Activated T-helper 2 cell treated with anti-CD3 and anti-CD28 coated beads, Interferon-gamma antibody, Interleukin-2, Interleukin-4, amounts not matched to agents 10 μg/mL and 5 μg/mL and 100 μg/mL, durations not matched to agents 14 hours and 24 hours and 36 hours (primary cell): ENCODE results near the gene C1orf122. TPM values are rescaled to one million over a fixed set of nuclear protein-coding genes. Genes with fewer than 3 reads are reported as not detected.

Experiments used
- DNase-seq: peaks from one replicate; pipeline ENCODE4 v3.0.0; 2021; ENCODE audit warnings: low spot score
- H3K27ac Mint-ChIP-seq: one replicate; pipeline ENCODE4 v1.8.0; 2021; ENCODE audit warnings: mixed read lengths
- H3K27me3 Mint-ChIP-seq: one replicate; pipeline ENCODE4 v1.8.0; 2021; ENCODE audit warnings: low read depth, mixed read lengths
- H3K36me3 Mint-ChIP-seq: one replicate; pipeline ENCODE4 v1.8.0; 2021; ENCODE audit warnings: low read depth, mixed read lengths
- H3K4me1 Mint-ChIP-seq: one replicate; pipeline ENCODE4 v1.8.0; 2021; ENCODE audit warnings: low read depth, mixed read lengths
- H3K4me3 Mint-ChIP-seq: one replicate; pipeline ENCODE4 v1.8.0; 2021; ENCODE audit warnings: low read depth, mild to moderate bottlenecking, moderate library complexity, mixed read lengths
- H3K9me3 Mint-ChIP-seq: one replicate; pipeline ENCODE4 v1.8.0; 2021; ENCODE audit warnings: mixed read lengths
- intact Hi-C: fragments of 100-400 bp; cut with micrococcal nuclease; formaldehyde crosslinking; loops from one replicate; pipeline ENCODE4 v1.15.1; 2023
- total RNA-seq: library from RNA; stranded (reverse); gene quantifications from 2 replicates; pipeline ENCODE4 v1.2.3, GENCODE V29; 2022

Gene C1orf122
- total RNA-seq, 1 donor from 2014 or later: 24.5 TPM

- no peaks in the 10 kb centered on the region for H3K36me3 Mint-ChIP-seq
- no peaks in the 10 kb centered on the region for H3K9me3 Mint-ChIP-seq
- intact Hi-C loops: no loop called here
- H3K4me1 Mint-ChIP-seq: peaks cover 4% of the 10 kb centered on the region
- no peak for DNase-seq
- no peak overlapping the region for H3K27ac Mint-ChIP-seq
- H3K27me3 Mint-ChIP-seq: peaks cover 6% of the 10 kb centered on the region
- H3K4me3 Mint-ChIP-seq: no peak overlapping the region
Observed at GRCh38 chr1:37778654-37779053, 28.9 kb upstream of the C1orf122 start.

GRCh38 chr1:37782491-37782890 is 25.1 kb upstream of the C1orf122 start:
- peaks cover under 1% of the 10 kb centered on the region for H3K4me1 Mint-ChIP-seq
- H3K36me3 Mint-ChIP-seq: no peaks in the 10 kb centered on the region
- no peaks in the 10 kb centered on the region for H3K9me3 Mint-ChIP-seq
- H3K4me3 Mint-ChIP-seq: no peak overlapping the region
- H3K27ac Mint-ChIP-seq: no peak overlapping the region
- intact Hi-C loops: no loop called here
- DNase-seq: no peak
- H3K27me3 Mint-ChIP-seq: peaks cover 14% of the 10 kb centered on the region

DNA sequence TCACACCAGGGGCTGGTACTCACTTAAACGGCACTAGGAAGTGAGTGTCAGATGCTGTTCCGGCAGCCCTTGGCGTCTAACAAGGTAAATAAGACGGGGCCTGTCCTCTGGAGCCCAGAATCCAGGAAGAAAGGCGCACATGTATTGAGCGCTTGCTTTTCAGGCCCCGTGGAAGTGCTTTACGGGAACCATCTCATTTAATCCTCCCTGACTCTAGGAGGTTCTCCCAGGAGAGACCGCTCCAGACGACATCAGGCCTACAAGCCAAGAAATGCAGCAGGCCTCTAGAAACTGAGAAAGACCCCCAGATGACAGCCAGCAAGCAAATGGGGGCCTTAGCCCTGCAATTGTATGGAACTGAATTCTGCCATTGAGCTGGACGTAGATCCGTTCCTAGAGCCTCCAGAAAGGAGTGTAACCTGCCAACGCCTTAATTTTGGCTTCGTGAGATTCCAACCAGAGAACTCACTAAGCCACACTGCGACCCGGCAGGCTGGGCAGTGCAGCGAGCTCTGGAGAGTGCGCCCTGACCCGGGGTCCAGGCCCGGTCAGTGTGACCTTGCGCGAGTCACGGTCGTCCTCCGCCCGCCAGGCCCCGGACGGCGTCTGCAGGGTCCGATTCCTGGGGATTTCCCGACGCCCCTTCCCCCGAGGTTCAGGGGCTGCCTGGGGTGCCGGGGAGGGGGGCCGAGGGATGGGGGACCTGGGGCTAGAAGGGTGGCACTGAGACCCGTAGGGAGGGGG is 14.5 kb upstream of the C1orf122 start:
- intact Hi-C loops: no loop called here
- Mint-ChIP-seq H3K4me1 (peaks cover 10% of the 10 kb centered on the region), H3K36me3 (no peaks in the 10 kb centered on the region), H3K9me3 (no peaks in the 10 kb centered on the region), H3K27me3 (peaks cover 41% of the 10 kb centered on the region), H3K27ac (no peak overlapping the region), H3K4me3 (peak overlapping the region; percentile 5)
- DNase-seq: no peak

DNA sequence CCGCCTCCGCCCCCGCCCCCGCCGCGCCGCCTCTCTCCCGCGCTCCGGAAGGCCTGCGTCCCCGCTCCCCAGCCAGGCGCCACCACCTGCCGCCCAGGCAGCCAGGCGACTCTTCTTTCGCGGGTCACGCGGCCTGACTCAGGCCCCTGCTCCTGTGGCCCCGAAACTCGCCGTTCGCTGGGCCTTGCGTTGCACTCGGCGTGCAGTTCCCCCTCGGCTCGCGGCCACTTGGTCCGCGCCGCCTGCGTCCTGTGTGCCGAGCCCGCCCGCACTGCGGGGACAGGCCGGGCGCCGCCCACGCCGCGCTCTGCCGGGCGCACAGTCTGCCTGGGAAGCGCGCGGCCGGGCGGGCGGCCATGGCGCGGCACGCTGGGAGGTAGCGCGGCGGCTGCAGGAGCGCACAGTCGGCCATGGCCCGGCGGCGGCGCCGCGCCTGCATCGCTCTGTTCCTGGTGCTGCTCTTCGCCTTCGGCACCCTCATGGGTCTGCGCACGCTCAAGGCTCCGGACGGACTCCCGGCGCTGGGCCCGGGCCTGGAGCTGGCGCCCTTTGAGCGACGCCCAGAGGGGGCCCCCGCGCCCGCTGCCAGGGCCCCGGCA is 13.7 kb upstream of the C1orf122 start, which contains the start of gene MANEAL:
MANEAL (plus strand) TSS at position 75 of the 599 bp plus-strand sequence; CDS start at position 411, 336 bp downstream.
- H3K4me3 Mint-ChIP-seq: peak within 1 kb of the TSS; percentile 60
- intact Hi-C loops: loop anchor here (2.0 kb wide), 1 partner anchor 59 kb away; no protein-coding TSS in a partner anchor
- no peak within 1 kb of the TSS for H3K27ac Mint-ChIP-seq
- peaks cover 10% of the 10 kb centered on the region for H3K4me1 Mint-ChIP-seq
- H3K27me3 Mint-ChIP-seq: peaks cover 37% of the 10 kb centered on the region
- H3K36me3 Mint-ChIP-seq: peaks cover 2% of the 10 kb centered on the region
- no peaks in the 10 kb centered on the region for H3K9me3 Mint-ChIP-seq
- peak; percentile 15 for DNase-seq

GRCh38 chr1:37794372-37795339 is 12.9 kb upstream of the C1orf122 start:
- no peak overlapping the region for H3K27ac Mint-ChIP-seq
- H3K9me3 Mint-ChIP-seq: no peaks in the 10 kb centered on the region
- DNase-seq: no peak
- H3K4me1 Mint-ChIP-seq: peaks cover 10% of the 10 kb centered on the region
- peaks cover 37% of the 10 kb centered on the region for H3K27me3 Mint-ChIP-seq
- peaks cover 7% of the 10 kb centered on the region for H3K36me3 Mint-ChIP-seq
- intact Hi-C loops: loop anchor here (2.0 kb wide), 1 partner anchor 60 kb away; no protein-coding TSS in a partner anchor
- peak overlapping the region; percentile 66 for H3K4me3 Mint-ChIP-seq

- Mint-ChIP-seq H3K4me3 (peak overlapping the region; percentile 66), H3K4me1 (peaks cover 10% of the 10 kb centered on the region), H3K27me3 (peaks cover 32% of the 10 kb centered on the region), H3K36me3 (peaks cover 16% of the 10 kb centered on the region), H3K27ac (no peak overlapping the region), H3K9me3 (no peaks in the 10 kb centered on the region)
- intact Hi-C loops: loop anchor here (2.0 kb wide), 1 partner anchor 61 kb away; no protein-coding TSS in a partner anchor
- DNase-seq: peak; percentile 46
Observed at GRCh38 chr1:37795340-37796125, 12.1 kb upstream of the C1orf122 start.

- no peak for DNase-seq
- Mint-ChIP-seq H3K9me3 (no peaks in the 10 kb centered on the region), H3K36me3 (peaks cover 29% of the 10 kb centered on the region), H3K27me3 (peaks cover 12% of the 10 kb centered on the region), H3K4me3 (no peak overlapping the region), H3K4me1 (peaks cover 10% of the 10 kb centered on the region), H3K27ac (no peak overlapping the region)
- intact Hi-C loops: no loop called here
Observed at GRCh38 chr1:37797750-37798345, 9.7 kb upstream of the C1orf122 start.

- Mint-ChIP-seq H3K27ac (no peak overlapping the region), H3K36me3 (peaks cover 73% of the 10 kb centered on the region), H3K27me3 (no peaks in the 10 kb centered on the region), H3K4me3 (no peak overlapping the region), H3K9me3 (no peaks in the 10 kb centered on the region), H3K4me1 (peaks cover 11% of the 10 kb centered on the region)
- DNase-seq: no peak
- intact Hi-C loops: no loop called here
Observed at GRCh38 chr1:37802439-37802838, 5.2 kb upstream of the C1orf122 start.

DNA sequence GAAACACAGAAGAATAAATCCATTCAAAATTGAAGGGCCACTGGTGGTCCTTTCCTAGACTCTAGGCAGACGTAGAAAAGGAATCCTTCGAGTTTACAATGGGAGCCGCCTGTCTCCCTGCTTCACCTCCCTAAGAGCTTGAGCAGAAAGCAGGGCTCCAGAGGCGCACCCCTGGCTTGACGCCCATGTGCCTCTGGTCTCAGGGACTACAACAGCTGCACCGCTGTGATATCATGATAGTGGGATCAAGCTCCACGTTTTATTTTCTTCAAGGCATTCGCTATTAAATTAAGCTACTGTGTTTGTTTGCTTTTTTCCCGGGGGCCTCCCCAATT is 403 bp upstream of the C1orf122 start:
- intact Hi-C loops: loop anchor here (5.0 kb wide), 1 partner anchor 255 kb away; the partner anchor contains the start of gene SNIP1
- H3K36me3 Mint-ChIP-seq: peaks cover 59% of the 10 kb centered on the region
- H3K4me3 Mint-ChIP-seq: peak overlapping the region; percentile 85

DNA sequence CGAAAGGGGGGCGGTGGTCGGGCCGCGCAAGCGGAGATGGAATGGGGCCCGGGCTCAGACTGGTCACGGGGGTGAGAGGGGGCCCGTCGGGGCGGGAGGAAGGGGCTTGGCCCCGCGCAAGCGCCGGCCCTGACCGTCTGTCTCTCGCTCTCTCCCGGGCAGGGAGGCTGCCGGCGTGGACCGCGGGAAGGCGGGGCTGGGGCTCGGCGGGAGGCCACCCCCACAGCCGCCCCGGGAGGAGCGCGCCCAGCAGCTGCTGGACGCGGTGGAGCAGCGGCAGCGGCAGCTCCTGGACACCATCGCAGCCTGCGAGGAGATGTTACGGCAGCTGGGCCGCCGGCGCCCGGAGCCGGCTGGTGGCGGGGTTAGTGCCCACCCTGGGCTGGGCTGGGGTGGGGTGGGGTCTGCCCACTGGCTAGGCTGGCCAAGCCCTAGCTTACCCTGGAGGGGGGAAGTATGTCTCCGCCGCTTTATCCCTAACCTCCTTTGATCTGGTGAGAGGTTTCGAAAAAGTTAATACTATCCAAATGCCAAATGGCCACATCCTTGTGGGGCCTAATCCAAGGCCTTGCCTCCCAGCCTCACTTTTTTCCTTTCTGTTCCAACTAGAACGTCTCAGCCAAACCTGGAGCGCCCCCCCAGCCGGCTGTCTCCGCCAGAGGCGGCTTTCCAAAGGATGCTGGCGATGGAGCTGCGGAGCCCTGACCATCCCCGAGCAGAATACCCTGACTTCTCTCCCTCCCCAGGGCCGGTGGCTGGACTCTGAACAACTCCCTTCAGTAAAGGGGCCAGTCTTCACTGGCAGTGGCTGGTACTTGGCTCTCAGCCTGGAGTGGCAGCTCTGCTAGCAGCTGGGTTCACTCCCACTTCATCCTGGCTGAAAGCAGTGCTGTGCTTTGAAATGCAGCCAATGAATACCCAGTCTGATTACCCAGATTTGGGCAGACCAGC is 1.1 kb downstream of the C1orf122 start:
- intact Hi-C loops: loop anchor here (1.0 to 5.0 kb wide), 4 partner anchors 51 to 256 kb away; partner anchors contain the start of genes MTF1, SF3A3 and SNIP1
- DNase-seq: no peak
- Mint-ChIP-seq H3K9me3 (no peaks in the 10 kb centered on the region), H3K4me1 (peaks cover 30% of the 10 kb centered on the region), H3K27me3 (no peaks in the 10 kb centered on the region), H3K27ac (peak overlapping the region; percentile 94), H3K4me3 (peak overlapping the region; percentile 94), H3K36me3 (peaks cover 45% of the 10 kb centered on the region)

More for the DNA sequence above, 403 bp upstream of the C1orf122 start:
- peak overlapping the region; percentile 71 for H3K27ac Mint-ChIP-seq
- no peaks in the 10 kb centered on the region for H3K9me3 Mint-ChIP-seq
- H3K4me1 Mint-ChIP-seq: peaks cover 30% of the 10 kb centered on the region
- DNase-seq: no peak
- no peaks in the 10 kb centered on the region for H3K27me3 Mint-ChIP-seq

GRCh38 chr1:37809942-37810341 is 2.4 kb downstream of the C1orf122 start:
- H3K9me3 Mint-ChIP-seq: no peaks in the 10 kb centered on the region
- intact Hi-C loops: loop anchor here (2.0 to 5.0 kb wide), 3 partner anchors 181 to 258 kb away; partner anchors contain the start of genes SF3A3, SNIP1 and UTP11
- no peaks in the 10 kb centered on the region for H3K27me3 Mint-ChIP-seq
- DNase-seq: no peak
- H3K4me1 Mint-ChIP-seq: peaks cover 25% of the 10 kb centered on the region
- peaks cover 32% of the 10 kb centered on the region for H3K36me3 Mint-ChIP-seq
- H3K27ac Mint-ChIP-seq: no peak overlapping the region
- no peak overlapping the region for H3K4me3 Mint-ChIP-seq
